ENCODE measurements around the gene PANX2. TPM values are rescaled to one million over a fixed set of nuclear protein-coding genes. Genes with fewer than 3 reads are reported as not detected.

Gene PANX2
- total and polyA plus RNA-seq, 2 of the 13 experiments (the other 11 are each of a cell fraction or from before 2014, with no cell fraction given), result 0.15 to 1.1 TPM

GRCh38 chr22:50148991-50149721 is 21.4 kb upstream of the PANX2 start (continued):
- no peak for TF ChIP-seq HNRNPL (IDR thresholded peaks at IDR 0.05; ENCODE audit: low read depth, low read length)
- no peak for TF ChIP-seq ZNF768 (CRISPR knock-in tag; IDR thresholded peaks at IDR 0.05)
- TF ChIP-seq ZSCAN5A (CRISPR knock-in tag; IDR thresholded peaks at IDR 0.05; ENCODE audit: borderline replicate concordance), result no peak
- no peak for TF ChIP-seq CHD2 (IDR thresholded peaks at IDR 0.05; ENCODE audit: low read depth, low read length)
- no peak for TF ChIP-seq ZXDC (CRISPR knock-in tag; IDR thresholded peaks at IDR 0.05)
- TF ChIP-seq FOXO1 (CRISPR knock-in tag; IDR thresholded peaks at IDR 0.05), result 0 out of 2 replicates have a peak, but pooled peaks have one; percentile 6
- peak; percentile 41; the same call in 1 of the 2 replicates for TF ChIP-seq PATZ1 (CRISPR knock-in tag; IDR thresholded peaks at IDR 0.05)
- no peak for TF ChIP-seq ZNF407 (CRISPR knock-in tag; IDR thresholded peaks at IDR 0.05; ENCODE audit: not compliant biosample characterization)
- TF ChIP-seq CBFB (CRISPR knock-in tag; IDR thresholded peaks at IDR 0.05), result no peak
- peak; percentile 48; the same call in 1 of the 2 replicates for TF ChIP-seq ZFX (CRISPR knock-in tag; IDR thresholded peaks at IDR 0.05; ENCODE audit: low read depth)
- no peak for TF ChIP-seq NR1H2 (CRISPR knock-in tag; IDR thresholded peaks at IDR 0.05; ENCODE audit: borderline replicate concordance, low read depth)

All from HepG2 (cell line).